ENCODE measurements around the gene CLIC6.

DNA sequence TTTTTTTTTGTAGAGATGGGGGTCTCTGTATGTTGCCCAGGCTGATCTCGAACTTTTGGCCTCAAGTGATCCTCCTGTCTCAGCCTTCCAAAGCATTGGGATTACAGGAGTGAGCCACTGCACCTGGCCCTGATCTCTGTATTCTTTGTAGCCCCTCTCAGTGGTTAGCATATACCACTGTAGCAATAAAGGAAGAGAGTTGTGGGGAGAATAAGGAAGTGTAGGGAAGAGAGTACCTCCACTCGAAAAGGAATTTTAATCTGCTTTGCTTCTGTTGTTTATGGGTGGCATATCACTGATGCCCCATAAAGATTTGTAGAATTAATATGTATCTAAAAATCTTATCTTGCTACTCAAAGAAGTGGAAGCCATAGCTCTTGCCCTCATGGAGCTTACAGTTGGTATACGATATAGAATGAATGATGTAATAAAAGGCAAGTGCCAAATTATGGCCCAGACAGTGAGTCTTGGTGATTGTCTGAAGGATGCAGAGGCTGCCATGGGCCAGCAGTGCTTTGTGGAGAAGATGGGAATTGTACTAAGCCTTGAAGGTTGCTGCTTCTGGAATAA is 96.0 kb downstream of the CLIC6 start:
- no peak for TF ChIP-seq POLR2A (IDR thresholded peaks at IDR 0.05; ENCODE audit: extremely low read depth, insufficient read length)
- TF ChIP-seq, protein P1, sequence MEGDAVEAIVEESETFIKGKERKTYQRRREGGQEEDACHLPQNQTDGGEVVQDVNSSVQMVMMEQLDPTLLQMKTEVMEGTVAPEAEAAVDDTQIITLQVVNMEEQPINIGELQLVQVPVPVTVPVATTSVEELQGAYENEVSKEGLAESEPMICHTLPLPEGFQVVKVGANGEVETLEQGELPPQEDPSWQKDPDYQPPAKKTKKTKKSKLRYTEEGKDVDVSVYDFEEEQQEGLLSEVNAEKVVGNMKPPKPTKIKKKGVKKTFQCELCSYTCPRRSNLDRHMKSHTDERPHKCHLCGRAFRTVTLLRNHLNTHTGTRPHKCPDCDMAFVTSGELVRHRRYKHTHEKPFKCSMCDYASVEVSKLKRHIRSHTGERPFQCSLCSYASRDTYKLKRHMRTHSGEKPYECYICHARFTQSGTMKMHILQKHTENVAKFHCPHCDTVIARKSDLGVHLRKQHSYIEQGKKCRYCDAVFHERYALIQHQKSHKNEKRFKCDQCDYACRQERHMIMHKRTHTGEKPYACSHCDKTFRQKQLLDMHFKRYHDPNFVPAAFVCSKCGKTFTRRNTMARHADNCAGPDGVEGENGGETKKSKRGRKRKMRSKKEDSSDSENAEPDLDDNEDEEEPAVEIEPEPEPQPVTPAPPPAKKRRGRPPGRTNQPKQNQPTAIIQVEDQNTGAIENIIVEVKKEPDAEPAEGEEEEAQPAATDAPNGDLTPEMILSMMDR (IDR thresholded peaks at IDR 0.05; ENCODE audit: low read depth, low read length), result no peak
